ENCODE measurements around the gene ATG4C. TPM values are rescaled to one million over a fixed set of nuclear protein-coding genes. Genes with fewer than 3 reads are reported as not detected.

The ATG4C gene
- polyA plus RNA-seq, 2 of the 4 experiments (the other 2 are of a cell fraction): 6.5 to 14.8 TPM

DNA sequence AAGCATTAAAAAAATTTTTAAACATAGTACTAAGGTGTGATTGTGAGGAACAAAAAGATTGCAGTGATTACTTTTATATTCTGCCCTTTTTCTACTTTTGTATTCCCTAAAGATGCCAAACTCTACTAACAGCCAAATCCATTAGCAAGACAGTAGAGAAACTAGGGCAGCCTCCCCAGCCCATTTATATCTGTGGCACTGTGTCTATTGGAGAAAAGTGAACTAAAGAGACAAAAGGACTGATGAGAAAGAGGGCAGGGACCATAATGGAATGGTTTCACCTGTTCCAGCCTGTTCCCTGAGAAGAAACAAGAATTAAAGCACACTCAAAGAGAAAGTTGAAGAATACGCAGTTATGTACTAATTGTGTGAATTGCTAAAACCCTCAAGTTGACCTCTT is 56.6 kb downstream of the ATG4C start:
- Histone ChIP-seq H3K4me1 (no peaks in the 10 kb centered on the region), H3K9me3 (no peaks in the 10 kb centered on the region), H3K4me2 (no peak overlapping the region), H3K4me3 (no peak overlapping the region), H3K27ac (no peak overlapping the region)
- DNase-seq (ENCODE audit: low read depth in 1 of 2, low spot score in 1 of 2) (no peak), ATAC-seq (no peak), FAIRE-seq (no peak)
- ChIA-PET POLR2A (no interaction called here), CTCF (interaction anchor here (1.2 kb wide), 2 partner anchors 9 kb away, joined by 4 to 6 read pairs; no protein-coding TSS in a partner anchor)
- 96% methylated on average over 1 of the region's 1 CpG for WGBS (ENCODE audit: missing lambda C conversion rate)
- TF ChIP-seq HOXA7 (CRISPR knock-in tag; IDR thresholded peaks at IDR 0.05) (no peak), SREBF2 (IDR thresholded peaks at IDR 0.05) (no peak), NR3C1 (IDR thresholded peaks at IDR 0.05) (no peak), NFE2L2 (conservative IDR thresholded peaks at IDR 0.05; ENCODE audit: low read length) (no peak), CBX2 (IDR thresholded peaks at IDR 0.05; ENCODE audit: borderline replicate concordance, low read depth) (no peak), MAFK (IDR thresholded peaks at IDR 0.05; ENCODE audit: partially characterized antibody) (no peak), MYC (IDR thresholded peaks at IDR 0.05; ENCODE audit: borderline replicate concordance, low read length) (no peak), BHLHE40 (IDR thresholded peaks at IDR 0.05; ENCODE audit: low read depth, low read length) (no peak), HDAC2 (IDR thresholded peaks at IDR 0.05) (no peak), CHD4 (IDR thresholded peaks at IDR 0.05; ENCODE audit: borderline replicate concordance) (no peak), KDM5A (IDR thresholded peaks at IDR 0.05) (no peak), POLR2AphosphoS2 (conservative IDR thresholded peaks at IDR 0.05; ENCODE audit: low read length) (no peak), ZNF302 (CRISPR knock-in tag; IDR thresholded peaks at IDR 0.05) (no peak), EHF (CRISPR knock-in tag; IDR thresholded peaks at IDR 0.05) (no peak), EP300 (IDR thresholded peaks at IDR 0.05) (no peak), TFCP2L1 (CRISPR knock-in tag; IDR thresholded peaks at IDR 0.05) (no peak), RNF2 (IDR thresholded peaks at IDR 0.05; ENCODE audit: borderline replicate concordance, low read depth) (no peak), RARB (CRISPR knock-in tag; IDR thresholded peaks at IDR 0.05) (no peak)
- TF ChIP-seq, protein P1, sequence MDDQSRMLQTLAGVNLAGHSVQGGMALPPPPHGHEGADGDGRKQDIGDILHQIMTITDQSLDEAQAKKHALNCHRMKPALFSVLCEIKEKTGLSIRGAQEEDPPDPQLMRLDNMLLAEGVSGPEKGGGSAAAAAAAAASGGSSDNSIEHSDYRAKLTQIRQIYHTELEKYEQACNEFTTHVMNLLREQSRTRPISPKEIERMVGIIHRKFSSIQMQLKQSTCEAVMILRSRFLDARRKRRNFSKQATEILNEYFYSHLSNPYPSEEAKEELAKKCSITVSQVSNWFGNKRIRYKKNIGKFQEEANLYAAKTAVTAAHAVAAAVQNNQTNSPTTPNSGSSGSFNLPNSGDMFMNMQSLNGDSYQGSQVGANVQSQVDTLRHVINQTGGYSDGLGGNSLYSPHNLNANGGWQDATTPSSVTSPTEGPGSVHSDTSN (IDR thresholded peaks at IDR 0.05): no peak

DNA sequence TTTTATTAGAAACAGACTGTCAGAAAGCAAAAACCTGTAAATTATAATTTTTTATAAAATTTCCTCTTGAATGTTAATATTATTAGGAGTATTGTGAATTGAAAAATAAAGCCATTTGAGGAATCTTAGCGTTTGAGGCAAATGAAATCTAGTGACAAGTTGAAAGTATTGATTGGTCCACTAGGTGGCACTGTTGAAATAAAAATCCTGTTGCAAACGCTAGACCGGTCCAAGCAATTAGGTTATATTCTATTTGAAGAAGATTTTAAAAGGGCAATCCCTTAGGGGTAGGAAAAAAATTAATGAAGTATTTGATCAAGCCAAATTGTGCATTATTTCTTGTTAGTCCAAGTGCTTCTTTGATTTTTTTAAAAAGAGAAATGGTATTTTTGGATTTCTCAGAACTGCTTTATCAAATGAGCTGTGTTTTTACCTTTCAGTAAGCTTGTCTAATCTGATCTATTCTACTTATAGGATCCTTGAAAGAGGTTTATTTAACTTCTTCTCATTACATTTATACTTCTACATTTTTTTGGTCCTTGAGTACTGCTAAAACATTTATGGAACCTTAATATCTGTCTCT is 57.7 kb downstream of the ATG4C start:
- 4% methylated on average over 3 of the region's 3 CpGs for WGBS (ENCODE audit: missing lambda C conversion rate)
- ATAC-seq: peak in 1 of 2 experiments; percentile 64; a peak in 2 of 6 replicates
- DNase-seq (ENCODE audit: low read depth in 1 of 2, low spot score in 1 of 2): peak; percentile 38 to 57
- POLR2A ChIA-PET: no interaction called here
- H3K27ac ChIP-seq: no peak overlapping the region
- no peak for FAIRE-seq
- CTCF ChIA-PET: interaction anchor here (0.6 to 2.0 kb wide), 10 partner anchors 9 to 1403 kb away, joined by 3 to 6 read pairs (median 5); no protein-coding TSS in a partner anchor
- H3K9me3 ChIP-seq: no peaks in the 10 kb centered on the region
- no peak overlapping the region for H3K4me3 ChIP-seq
- no peaks in the 10 kb centered on the region for H3K4me1 ChIP-seq
- no peak overlapping the region for H3K4me2 ChIP-seq
- no peak for TF ChIP-seq ZNF302 (CRISPR knock-in tag; IDR thresholded peaks at IDR 0.05)
- no peak for TF ChIP-seq FOSB (CRISPR knock-in tag; IDR thresholded peaks at IDR 0.05)
- TF ChIP-seq RAD21 (conservative IDR thresholded peaks at IDR 0.05 in 1 of 2, IDR thresholded peaks at IDR 0.05 in 1 of 2): peak; percentile 60 to 65; a peak in 4 of 5 replicates
- no peak for TF ChIP-seq CEBPB (IDR thresholded peaks at IDR 0.05)
- no peak for TF ChIP-seq SREBF2 (IDR thresholded peaks at IDR 0.05)
- no peak for TF ChIP-seq ZFP36 (IDR thresholded peaks at IDR 0.05; ENCODE audit: borderline replicate concordance, partially characterized antibody)
- no peak for TF ChIP-seq CHD4 (IDR thresholded peaks at IDR 0.05; ENCODE audit: borderline replicate concordance)
- TF ChIP-seq, protein P2, sequence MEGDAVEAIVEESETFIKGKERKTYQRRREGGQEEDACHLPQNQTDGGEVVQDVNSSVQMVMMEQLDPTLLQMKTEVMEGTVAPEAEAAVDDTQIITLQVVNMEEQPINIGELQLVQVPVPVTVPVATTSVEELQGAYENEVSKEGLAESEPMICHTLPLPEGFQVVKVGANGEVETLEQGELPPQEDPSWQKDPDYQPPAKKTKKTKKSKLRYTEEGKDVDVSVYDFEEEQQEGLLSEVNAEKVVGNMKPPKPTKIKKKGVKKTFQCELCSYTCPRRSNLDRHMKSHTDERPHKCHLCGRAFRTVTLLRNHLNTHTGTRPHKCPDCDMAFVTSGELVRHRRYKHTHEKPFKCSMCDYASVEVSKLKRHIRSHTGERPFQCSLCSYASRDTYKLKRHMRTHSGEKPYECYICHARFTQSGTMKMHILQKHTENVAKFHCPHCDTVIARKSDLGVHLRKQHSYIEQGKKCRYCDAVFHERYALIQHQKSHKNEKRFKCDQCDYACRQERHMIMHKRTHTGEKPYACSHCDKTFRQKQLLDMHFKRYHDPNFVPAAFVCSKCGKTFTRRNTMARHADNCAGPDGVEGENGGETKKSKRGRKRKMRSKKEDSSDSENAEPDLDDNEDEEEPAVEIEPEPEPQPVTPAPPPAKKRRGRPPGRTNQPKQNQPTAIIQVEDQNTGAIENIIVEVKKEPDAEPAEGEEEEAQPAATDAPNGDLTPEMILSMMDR (IDR thresholded peaks at IDR 0.05): peak; percentile 66
- TF ChIP-seq, protein P3, sequence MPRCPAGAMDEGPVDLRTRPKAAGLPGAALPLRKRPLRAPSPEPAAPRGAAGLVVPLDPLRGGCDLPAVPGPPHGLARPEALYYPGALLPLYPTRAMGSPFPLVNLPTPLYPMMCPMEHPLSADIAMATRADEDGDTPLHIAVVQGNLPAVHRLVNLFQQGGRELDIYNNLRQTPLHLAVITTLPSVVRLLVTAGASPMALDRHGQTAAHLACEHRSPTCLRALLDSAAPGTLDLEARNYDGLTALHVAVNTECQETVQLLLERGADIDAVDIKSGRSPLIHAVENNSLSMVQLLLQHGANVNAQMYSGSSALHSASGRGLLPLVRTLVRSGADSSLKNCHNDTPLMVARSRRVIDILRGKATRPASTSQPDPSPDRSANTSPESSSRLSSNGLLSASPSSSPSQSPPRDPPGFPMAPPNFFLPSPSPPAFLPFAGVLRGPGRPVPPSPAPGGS (IDR thresholded peaks at IDR 0.05): no peak
- peak; percentile 43 for TF ChIP-seq SMC3 (IDR thresholded peaks at IDR 0.05)
- no peak for TF ChIP-seq ZSCAN20 (CRISPR knock-in tag; IDR thresholded peaks at IDR 0.05)
